Neural progenitor cell (in vitro differentiated cells): ENCODE results near the gene NPPC. TPM values are rescaled to one million over a fixed set of nuclear protein-coding genes. Genes with fewer than 3 reads are reported as not detected.
A peak's percentile ranks its signal among the peaks of the same experiment; 100 is the strongest.

Experiments
- DNase-seq: peaks from one replicate; pipeline ENCODE4 v3.0.0-alpha.2; 2016; ENCODE audit warnings: low spot score
- H2AFZ ChIP-seq: fragments of 200-600 bp; sonication (generic); replicated peaks from 2 replicates; pipeline ENCODE4 v1.6.1; 2016; ENCODE audit warnings: antibody characterized with exemption
- H3F3A ChIP-seq: fragments of 200-600 bp; sonication (generic); 2 replicates; pipeline ENCODE4 v1.6.1; 2016; ENCODE audit warnings: antibody characterized with exemption, low read depth
- H3K27ac ChIP-seq: fragments of 200-600 bp; sonication (generic); 2 replicates; pipeline ENCODE4 v1.5.1; 2016; ENCODE audit warnings: mild to moderate bottlenecking
- H3K27me3 ChIP-seq: fragments of 200-600 bp; sonication (generic); 2 replicates; pipeline ENCODE4 v1.6.1; 2016; ENCODE audit warnings: mild to moderate bottlenecking, moderate library complexity
- H3K36me3 ChIP-seq: fragments of 200-600 bp; sonication (generic); 2 replicates; pipeline ENCODE4 v1.5.1; 2016
- H3K4me1 ChIP-seq: fragments of 200-600 bp; sonication (generic); 2 replicates; pipeline ENCODE4 v1.6.1; 2016; ENCODE audit warnings: mixed run types
- H3K4me2 ChIP-seq: fragments of 200-600 bp; sonication (generic); 2 replicates; pipeline ENCODE4 v1.6.1; 2016
- H3K4me3 ChIP-seq: fragments of 200-600 bp; sonication (generic); 2 replicates; pipeline ENCODE4 v1.5.1; 2016
- H3K79me2 ChIP-seq: fragments of 200-600 bp; sonication (generic); 2 replicates; pipeline ENCODE4 v1.6.1; 2016; ENCODE audit warnings: low read depth
- H3K9ac ChIP-seq: fragments of 200-600 bp; sonication (generic); 2 replicates; pipeline ENCODE4 v1.6.1; 2016
- H3K9me3 ChIP-seq: fragments of 200-600 bp; sonication (generic); 2 replicates; pipeline ENCODE4 v1.5.1; 2016; ENCODE audit warnings: low read depth
- H4K20me1 ChIP-seq: fragments of 200-600 bp; sonication (generic); 2 replicates; pipeline ENCODE4 v1.6.1; 2016; ENCODE audit warnings: low read depth
- H3K27ac Mint-ChIP-seq: 3 replicates; pipeline ENCODE4 v1.8.0; 2021; ENCODE audit warnings: mixed read lengths
- H3K27me3 Mint-ChIP-seq: 2 replicates; pipeline ENCODE4 v1.8.0; 2022; ENCODE audit warnings: low read depth, mild to moderate bottlenecking, inconsistent platforms, moderate library complexity, mixed read lengths; ENCODE audit not compliant: insufficient read depth
- H3K36me3 Mint-ChIP-seq: 3 replicates; pipeline ENCODE4 v1.8.0; 2021; ENCODE audit warnings: mixed read lengths
- H3K4me1 Mint-ChIP-seq: 3 replicates; pipeline ENCODE4 v1.8.0; 2021; ENCODE audit warnings: mixed read lengths
- H3K4me3 Mint-ChIP-seq: 3 replicates; pipeline ENCODE4 v1.8.0; 2021; ENCODE audit warnings: mild to moderate bottlenecking, moderate library complexity, mixed read lengths
- H3K9me3 Mint-ChIP-seq: 3 replicates; pipeline ENCODE4 v1.8.0; 2020; ENCODE audit warnings: mixed read lengths
- EZH2 ChIP-seq: fragments of 200-600 bp; sonication (generic); IDR thresholded peaks from 2 replicates; pipeline ENCODE4 v1.6.1; 2017; ENCODE audit warnings: antibody characterized with exemption, mild to moderate bottlenecking, moderate library complexity
- EZH2phosphoT487 ChIP-seq: fragments of 200-600 bp; sonication (generic); IDR thresholded peaks from 2 replicates; pipeline ENCODE4 v1.6.1; 2017; ENCODE audit warnings: antibody characterized with exemption
- total RNA-seq: library from RNA; depleted of rRNA; stranded (reverse); fragments of >200 nt; gene quantifications from 2 replicates; pipeline ENCODE4 v1.2.3, GENCODE V29; 2015; ENCODE audit warnings: low replicate concordance
- TF ChIP-seq, protein P1 (sequence below): fragments of 200-600 bp; sonication (generic); IDR thresholded peaks from 2 replicates; pipeline ENCODE4 v1.5.1; 2017; ENCODE audit warnings: antibody characterized with exemption, mild to moderate bottlenecking

NPPC gene, protein sequence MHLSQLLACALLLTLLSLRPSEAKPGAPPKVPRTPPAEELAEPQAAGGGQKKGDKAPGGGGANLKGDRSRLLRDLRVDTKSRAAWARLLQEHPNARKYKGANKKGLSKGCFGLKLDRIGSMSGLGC
- total RNA-seq: not detected in 2 replicates

DNA sequence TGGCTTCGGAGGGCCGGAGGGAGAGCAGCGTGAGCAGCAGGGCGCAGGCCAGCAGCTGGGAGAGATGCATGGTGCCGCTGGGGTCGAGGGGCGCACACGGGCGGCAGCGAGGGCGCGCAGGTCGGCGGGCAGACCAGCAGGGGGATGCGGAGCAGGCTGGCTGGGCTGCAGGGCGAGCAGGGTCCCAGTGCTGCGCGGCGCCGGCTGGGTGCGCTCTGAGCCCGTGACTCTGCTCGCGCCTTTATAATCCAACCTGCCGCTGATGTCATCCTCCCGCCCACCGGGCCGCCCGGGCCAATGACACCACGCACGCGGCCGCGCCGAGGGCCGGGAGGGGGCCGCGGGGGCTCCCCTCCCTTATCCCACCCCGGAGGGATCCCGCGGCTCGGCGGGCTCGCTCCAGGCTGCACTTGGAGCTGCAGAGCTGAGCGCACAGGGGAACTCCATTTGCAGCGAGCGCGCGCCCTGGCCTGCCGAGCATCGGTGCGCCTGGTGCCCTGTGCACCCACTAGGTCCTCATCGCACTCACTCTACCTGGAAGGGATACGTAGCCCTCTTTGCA, at the start of gene NPPC:
Gene NPPC, minus strand, starts transcription at position 217 of the 562 bp plus-strand sequence. Its CDS starts 147 bp downstream, at position 70.
- Histone ChIP-seq H3K36me3 (no peaks in the 10 kb centered on the region), H2AFZ (peak within 1 kb of the TSS; percentile 87), H3K27ac (no peak within 1 kb of the TSS), H3K9me3 (no peaks in the 10 kb centered on the region), H3K4me2 (peak within 1 kb of the TSS; percentile 98), H3K4me1 (peaks cover 7% of the 10 kb centered on the region), H3K79me2 (no peaks in the 10 kb centered on the region), H3K9ac (no peak within 1 kb of the TSS), H3K4me3 (peak within 1 kb of the TSS; percentile 45), H4K20me1 (peaks cover 11% of the 10 kb centered on the region), H3K27me3 (peaks cover 85% of the 10 kb centered on the region), H3F3A (peaks cover 5% of the 10 kb centered on the region)
- Mint-ChIP-seq H3K27ac (no peak within 1 kb of the TSS), H3K4me1 (peaks cover 14% of the 10 kb centered on the region), H3K27me3 (peaks cover 36% of the 10 kb centered on the region), H3K36me3 (no peaks in the 10 kb centered on the region), H3K9me3 (no peaks in the 10 kb centered on the region), H3K4me3 (peak within 1 kb of the TSS; percentile 79)
- DNase-seq: peak; percentile 89
- TF ChIP-seq, protein P1, sequence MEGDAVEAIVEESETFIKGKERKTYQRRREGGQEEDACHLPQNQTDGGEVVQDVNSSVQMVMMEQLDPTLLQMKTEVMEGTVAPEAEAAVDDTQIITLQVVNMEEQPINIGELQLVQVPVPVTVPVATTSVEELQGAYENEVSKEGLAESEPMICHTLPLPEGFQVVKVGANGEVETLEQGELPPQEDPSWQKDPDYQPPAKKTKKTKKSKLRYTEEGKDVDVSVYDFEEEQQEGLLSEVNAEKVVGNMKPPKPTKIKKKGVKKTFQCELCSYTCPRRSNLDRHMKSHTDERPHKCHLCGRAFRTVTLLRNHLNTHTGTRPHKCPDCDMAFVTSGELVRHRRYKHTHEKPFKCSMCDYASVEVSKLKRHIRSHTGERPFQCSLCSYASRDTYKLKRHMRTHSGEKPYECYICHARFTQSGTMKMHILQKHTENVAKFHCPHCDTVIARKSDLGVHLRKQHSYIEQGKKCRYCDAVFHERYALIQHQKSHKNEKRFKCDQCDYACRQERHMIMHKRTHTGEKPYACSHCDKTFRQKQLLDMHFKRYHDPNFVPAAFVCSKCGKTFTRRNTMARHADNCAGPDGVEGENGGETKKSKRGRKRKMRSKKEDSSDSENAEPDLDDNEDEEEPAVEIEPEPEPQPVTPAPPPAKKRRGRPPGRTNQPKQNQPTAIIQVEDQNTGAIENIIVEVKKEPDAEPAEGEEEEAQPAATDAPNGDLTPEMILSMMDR: peak; percentile 60
- TF ChIP-seq EZH2phosphoT487: no peak
- TF ChIP-seq EZH2: no peak

DNA sequence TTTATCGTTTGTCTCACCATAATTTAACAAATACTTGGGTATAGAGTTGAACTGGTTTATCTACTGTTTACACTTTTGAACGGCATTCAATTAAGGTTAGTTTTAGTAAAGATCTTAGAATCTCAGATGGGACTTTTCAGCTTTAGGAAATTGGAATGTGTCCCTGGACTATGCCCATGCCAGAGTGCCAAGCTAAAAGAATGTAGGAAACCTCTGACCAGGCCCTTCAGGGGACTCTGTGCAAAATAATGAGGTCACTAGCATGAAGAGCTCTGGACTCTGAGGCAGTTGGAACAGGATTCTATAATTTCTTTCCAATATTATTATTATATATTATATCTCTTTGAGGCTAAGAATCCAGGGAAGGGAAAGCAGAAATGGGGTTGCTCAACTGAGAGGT, 48.8 kb upstream of the NPPC start:
- Histone ChIP-seq H3K4me2 (no peak overlapping the region), H3K27ac (no peak overlapping the region), H3K9me3 (no peaks in the 10 kb centered on the region), H3K4me3 (no peak overlapping the region), H3K79me2 (peaks cover 20% of the 10 kb centered on the region), H4K20me1 (no peaks in the 10 kb centered on the region), H2AFZ (no peak overlapping the region), H3K27me3 (no peaks in the 10 kb centered on the region), H3K9ac (no peak overlapping the region), H3F3A (no peaks in the 10 kb centered on the region), H3K4me1 (no peaks in the 10 kb centered on the region), H3K36me3 (no peaks in the 10 kb centered on the region)
- Mint-ChIP-seq H3K9me3 (peaks cover 6% of the 10 kb centered on the region), H3K4me1 (no peaks in the 10 kb centered on the region), H3K27me3 (no peaks in the 10 kb centered on the region), H3K4me3 (no peak overlapping the region), H3K27ac (no peak overlapping the region), H3K36me3 (peaks cover 6% of the 10 kb centered on the region)
- TF ChIP-seq EZH2 (no peak), EZH2phosphoT487 (no peak)
- TF ChIP-seq, protein P1: no peak
- no peak for DNase-seq

DNA sequence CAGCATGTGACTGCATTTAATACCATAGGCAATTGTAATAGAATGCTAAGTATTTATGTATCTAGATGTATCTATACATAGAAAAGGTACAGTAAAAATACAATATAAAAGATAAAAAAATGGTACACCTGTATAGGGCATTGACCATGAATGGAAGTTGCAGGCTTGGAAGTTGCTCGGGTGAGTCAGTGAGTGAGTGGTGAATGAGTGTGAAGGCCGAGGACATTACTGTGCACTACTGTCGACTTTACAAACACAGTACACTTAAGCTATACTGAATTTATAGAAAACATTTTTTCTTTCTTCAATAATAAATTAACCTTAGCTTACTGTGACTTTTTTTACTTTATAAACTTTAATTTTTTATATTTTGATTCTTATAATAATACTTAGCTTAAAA, 44.3 kb upstream of the NPPC start:
- H3K4me2 ChIP-seq: no peak overlapping the region
- H3K27ac ChIP-seq: no peak overlapping the region
- no peaks in the 10 kb centered on the region for H3K4me1 ChIP-seq
- H3K4me3 ChIP-seq: no peak overlapping the region
- H3K27me3 ChIP-seq: no peaks in the 10 kb centered on the region
- Mint-ChIP-seq H3K4me3 (no peak overlapping the region), H3K27ac (no peak overlapping the region), H3K4me1 (no peaks in the 10 kb centered on the region), H3K27me3 (no peaks in the 10 kb centered on the region), H3K36me3 (peaks cover 8% of the 10 kb centered on the region), H3K9me3 (peaks cover 18% of the 10 kb centered on the region)
- H3F3A ChIP-seq: no peaks in the 10 kb centered on the region
- no peaks in the 10 kb centered on the region for H3K36me3 ChIP-seq
- H3K9me3 ChIP-seq: no peaks in the 10 kb centered on the region
- no peak overlapping the region for H3K9ac ChIP-seq
- H4K20me1 ChIP-seq: no peaks in the 10 kb centered on the region
- peaks cover 37% of the 10 kb centered on the region for H3K79me2 ChIP-seq
- H2AFZ ChIP-seq: no peak overlapping the region
- DNase-seq: no peak
- TF ChIP-seq EZH2 (no peak), EZH2phosphoT487 (no peak)
- TF ChIP-seq, protein P1: no peak
